ENCODE measurements around the gene GIMAP8.
"Not testable (repeated sequence)": the region's sequence is repeated elsewhere in the genome, so short reads cannot be mapped to it uniquely, and the experiment has no call there.

Gene GIMAP8

DNA sequence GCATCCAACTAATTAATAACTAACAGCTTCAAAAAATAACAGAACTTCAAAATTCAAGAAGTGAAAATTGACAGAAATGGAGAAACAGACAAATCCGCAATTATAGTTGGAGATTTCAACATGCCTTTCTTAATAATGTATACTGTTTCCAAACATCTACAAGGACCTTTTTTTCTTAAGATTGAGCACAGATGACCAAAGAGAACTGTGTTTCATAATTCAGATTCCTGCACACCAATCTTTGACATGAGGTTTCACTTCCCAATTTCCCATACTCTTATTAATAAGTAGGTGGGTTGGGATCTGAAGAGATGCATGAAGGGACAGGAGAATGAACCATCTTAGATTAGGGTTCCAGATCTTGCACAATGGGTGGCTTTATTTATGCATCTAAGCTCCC is 39.4 kb downstream of the GIMAP8 start:
- Mint-ChIP-seq H3K9me3 (no peaks in the 10 kb centered on the region), H3K4me3 (no peak overlapping the region), H3K4me1 (no peaks in the 10 kb centered on the region), H3K27ac (no peak overlapping the region), H3K36me3 (no peaks in the 10 kb centered on the region)
- DNase-seq (ENCODE audit: low spot score in 2 of 2) (no peak), ATAC-seq (no peak)

DNA sequence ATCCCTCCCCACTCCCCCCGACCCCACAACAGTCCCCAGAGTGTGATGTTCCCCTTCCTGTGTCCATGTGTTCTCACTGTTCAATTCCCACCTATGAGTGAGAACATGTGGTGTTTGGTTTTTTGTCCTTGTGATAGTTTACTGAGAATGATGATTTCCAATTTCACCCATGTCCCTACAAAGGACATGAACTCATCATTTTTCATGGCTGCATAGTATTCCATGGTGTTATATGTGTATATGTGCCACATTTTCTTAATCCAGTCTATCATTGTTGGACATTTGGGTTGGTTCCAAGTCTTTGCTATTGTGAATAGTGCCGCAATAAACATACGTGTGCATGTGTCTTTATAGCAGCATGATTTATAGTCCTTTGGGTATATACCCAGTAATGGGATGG is 43.0 kb downstream of the GIMAP8 start:
- not testable (repeated sequence) for DNase-seq (ENCODE audit: low spot score in 2 of 2); H3K27ac Mint-ChIP-seq; H3K4me1 Mint-ChIP-seq; ATAC-seq; H3K9me3 Mint-ChIP-seq; H3K4me3 Mint-ChIP-seq; H3K36me3 Mint-ChIP-seq

DNA sequence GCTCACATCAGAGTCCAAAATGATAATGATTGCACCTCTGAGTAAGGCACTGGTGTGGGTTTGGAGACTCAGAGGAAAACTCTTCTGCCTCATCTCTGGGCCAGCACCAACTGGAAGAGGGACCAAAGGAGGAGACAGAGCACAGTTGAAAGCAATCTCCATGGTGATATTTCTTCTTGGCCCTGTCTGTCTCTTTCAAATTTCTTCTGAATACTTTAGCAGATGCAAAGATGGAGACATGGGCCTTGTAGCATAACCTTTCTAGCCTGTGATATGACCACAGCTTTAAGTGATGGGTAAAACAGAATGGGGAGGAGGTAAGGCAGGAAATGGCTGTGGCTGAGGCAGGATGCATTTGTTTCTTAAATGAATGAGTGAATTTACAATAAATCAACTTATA is 52.1 kb downstream of the GIMAP8 start:
- Mint-ChIP-seq H3K9me3 (peaks cover 5% of the 10 kb centered on the region), H3K4me3 (peak overlapping the region; percentile 26), H3K4me1 (peaks cover 49% of the 10 kb centered on the region), H3K36me3 (no peaks in the 10 kb centered on the region), H3K27ac (peak overlapping the region; percentile 82)
- peak in 1 of 2 donors; percentile 57 for DNase-seq (ENCODE audit: low spot score in 2 of 2)
- peak; percentile 86 for ATAC-seq

DNA sequence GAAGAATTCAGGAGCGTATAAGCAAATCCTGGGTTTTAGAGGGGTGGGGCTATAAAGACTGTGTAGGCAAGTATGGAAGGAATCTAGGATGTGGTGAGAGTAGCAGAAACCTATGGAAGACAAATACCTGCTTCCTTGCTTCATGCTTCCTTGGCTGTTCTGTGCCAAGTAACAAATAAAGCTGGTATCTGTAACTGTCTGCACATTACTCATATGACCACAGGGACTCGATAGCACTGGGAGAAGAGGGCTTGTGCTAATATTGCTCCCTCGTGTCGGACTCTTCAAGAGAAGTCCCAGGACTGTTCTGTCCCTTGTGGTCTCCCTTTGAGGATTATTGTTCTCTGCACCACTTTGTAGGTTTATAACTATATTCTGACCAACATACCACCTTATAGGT is 52.7 kb downstream of the GIMAP8 start:
- Mint-ChIP-seq H3K36me3 (no peaks in the 10 kb centered on the region), H3K4me3 (peak overlapping the region; percentile 26), H3K4me1 (peaks cover 55% of the 10 kb centered on the region), H3K9me3 (peaks cover 5% of the 10 kb centered on the region), H3K27ac (peak overlapping the region; percentile 82)
- no peak for ATAC-seq
- DNase-seq (ENCODE audit: low spot score in 2 of 2) = no peak

DNA sequence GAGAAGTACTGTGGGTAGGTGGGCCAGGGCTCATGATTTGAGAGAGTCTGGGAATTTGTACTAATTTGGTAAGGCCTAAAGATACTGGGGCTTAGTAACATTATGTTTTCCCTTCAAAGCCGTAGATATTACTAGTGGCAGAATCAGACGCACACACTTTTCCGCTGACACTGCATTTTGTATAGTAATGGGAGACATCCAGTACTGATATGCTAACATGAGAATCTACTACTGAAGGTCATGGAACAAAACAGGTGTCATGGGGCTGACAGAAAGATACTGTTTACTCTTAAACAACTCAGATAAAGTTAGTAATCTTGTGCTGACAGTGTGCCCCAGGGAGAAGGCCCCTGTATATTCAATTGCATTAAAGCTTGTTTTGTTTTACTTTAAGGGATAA is 53.2 kb downstream of the GIMAP8 start:
- peak overlapping the region; percentile 26 for H3K4me3 Mint-ChIP-seq
- peaks cover 5% of the 10 kb centered on the region for H3K9me3 Mint-ChIP-seq
- ATAC-seq (peak; percentile 58), DNase-seq (ENCODE audit: low spot score in 2 of 2) (no peak)
- peak overlapping the region; percentile 82 for H3K27ac Mint-ChIP-seq
- peaks cover 59% of the 10 kb centered on the region for H3K4me1 Mint-ChIP-seq
- no peaks in the 10 kb centered on the region for H3K36me3 Mint-ChIP-seq

DNA sequence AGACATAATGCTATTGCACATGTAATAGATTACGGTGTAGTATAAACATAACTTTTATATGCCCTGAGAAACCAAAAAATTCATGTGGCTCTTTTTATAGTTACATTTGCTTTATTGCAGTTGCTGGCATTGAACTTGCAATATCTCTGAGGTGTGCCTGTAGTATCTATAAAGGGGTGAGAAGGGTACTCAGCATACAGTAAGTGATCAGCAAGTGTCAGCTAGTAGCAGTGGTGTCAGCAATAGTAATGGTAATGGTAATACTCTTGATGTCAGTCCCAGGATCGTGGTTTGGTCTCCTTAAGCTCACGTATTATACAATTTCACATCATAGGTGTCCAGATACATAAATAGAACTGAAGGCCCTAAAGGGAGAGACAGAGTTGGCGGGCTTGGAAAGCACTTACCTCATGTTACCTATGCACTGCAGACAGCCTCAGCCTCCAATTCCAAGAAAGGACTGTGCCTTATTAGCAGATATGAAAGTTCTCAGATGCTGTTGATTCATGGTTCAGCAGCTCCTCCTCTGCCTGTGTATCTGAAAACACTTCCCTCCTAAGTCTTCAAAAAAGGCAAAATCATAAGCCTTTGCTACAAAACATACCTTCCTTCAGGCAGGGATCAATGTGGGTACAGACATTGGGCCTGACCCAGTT is 57.6 kb downstream of the GIMAP8 start:
- ATAC-seq (peak; percentile 59), DNase-seq (ENCODE audit: low spot score in 2 of 2) (no peak)
- peaks cover 3% of the 10 kb centered on the region for H3K9me3 Mint-ChIP-seq
- H3K36me3 Mint-ChIP-seq = no peaks in the 10 kb centered on the region
- peak overlapping the region; percentile 79 for H3K27ac Mint-ChIP-seq
- H3K4me3 Mint-ChIP-seq = peak overlapping the region; percentile 32
- H3K4me1 Mint-ChIP-seq = peaks cover 80% of the 10 kb centered on the region

DNA sequence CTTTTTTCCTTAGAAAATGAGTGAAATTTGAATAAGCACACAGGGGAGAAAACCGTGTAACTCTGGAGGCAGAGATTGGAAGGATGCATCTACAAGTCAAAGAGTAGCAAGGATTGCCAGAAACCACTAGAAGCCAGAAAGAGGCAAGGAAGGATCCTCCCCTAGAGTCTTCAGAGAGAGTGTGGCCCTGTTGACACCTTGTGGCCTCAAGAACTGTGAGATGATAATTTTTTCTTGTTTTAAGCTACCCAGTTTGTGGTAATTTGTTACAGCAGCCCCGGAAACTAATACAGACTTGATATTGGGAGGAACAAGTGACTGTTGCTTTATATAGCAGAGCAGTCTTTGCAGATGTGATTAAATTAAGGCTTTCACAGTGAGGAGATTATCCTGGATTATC is 60.6 kb downstream of the GIMAP8 start:
- H3K4me1 Mint-ChIP-seq = peaks cover 74% of the 10 kb centered on the region
- no peak for DNase-seq (ENCODE audit: low spot score in 2 of 2)
- H3K9me3 Mint-ChIP-seq = peaks cover 3% of the 10 kb centered on the region
- no peaks in the 10 kb centered on the region for H3K36me3 Mint-ChIP-seq
- peak overlapping the region; percentile 75 for H3K27ac Mint-ChIP-seq
- no peak for ATAC-seq
- peak overlapping the region; percentile 25 for H3K4me3 Mint-ChIP-seq

DNA sequence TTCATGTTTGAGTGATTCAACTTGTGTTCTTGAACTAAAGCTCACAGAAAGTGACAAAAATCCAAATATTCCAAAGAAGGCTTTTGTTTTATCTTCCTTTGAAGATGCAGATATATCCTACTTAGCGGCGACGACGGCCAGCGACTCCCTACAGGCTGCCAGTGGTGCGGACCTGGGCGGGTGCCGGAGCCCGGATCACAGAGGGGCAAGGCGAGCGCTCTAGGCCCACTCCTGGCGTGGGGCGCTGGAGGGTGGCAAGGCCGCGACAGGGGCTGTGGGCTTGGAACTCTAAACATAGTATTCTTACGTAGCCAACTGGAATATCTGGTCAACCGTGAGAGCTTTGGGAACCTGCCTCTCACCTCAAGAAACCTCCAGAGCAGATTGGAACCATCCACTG is 63.3 kb downstream of the GIMAP8 start:
- ATAC-seq (no peak), DNase-seq (ENCODE audit: low spot score in 2 of 2) (no peak)
- H3K4me1 Mint-ChIP-seq = peaks cover 60% of the 10 kb centered on the region
- peak overlapping the region; percentile 97 for H3K27ac Mint-ChIP-seq
- peak overlapping the region; percentile 87 for H3K4me3 Mint-ChIP-seq
- peaks cover 5% of the 10 kb centered on the region for H3K36me3 Mint-ChIP-seq
- H3K9me3 Mint-ChIP-seq = peaks cover 3% of the 10 kb centered on the region

DNA sequence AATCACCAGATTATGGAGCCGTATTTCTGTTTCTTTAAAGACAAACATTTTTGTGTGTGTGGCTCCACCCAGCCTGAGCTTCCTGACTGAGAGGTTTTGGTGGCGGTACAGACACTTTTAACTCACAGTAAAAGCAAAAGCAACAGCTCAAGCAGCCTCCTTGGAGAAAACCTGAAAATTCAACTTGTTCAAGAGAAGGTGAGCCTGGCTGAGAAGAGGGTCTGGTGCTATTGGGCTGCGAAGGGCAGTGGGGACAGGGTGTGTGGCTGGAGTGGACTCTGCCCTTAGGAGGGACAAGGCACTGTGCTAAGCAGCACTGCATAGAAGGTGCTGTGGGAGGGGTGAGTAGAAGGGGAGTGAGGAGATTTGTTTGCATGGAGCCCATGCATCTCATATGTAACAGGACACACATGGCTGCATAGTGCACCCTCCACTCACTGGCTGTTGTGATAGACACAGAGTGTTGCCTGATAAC is 64.4 kb downstream of the GIMAP8 start, which contains the start of gene GIMAP7:
GIMAP7 (plus strand) TSS at position 125 of the 475 bp plus-strand sequence. CDS start 5,103 bp downstream, outside the sequence.
- Mint-ChIP-seq H3K9me3 (peaks cover 3% of the 10 kb centered on the region), H3K4me1 (peaks cover 60% of the 10 kb centered on the region), H3K27ac (peak within 1 kb of the TSS; percentile 97), H3K4me3 (peak within 1 kb of the TSS; percentile 87), H3K36me3 (peaks cover 8% of the 10 kb centered on the region)
- DNase-seq (ENCODE audit: low spot score in 2 of 2) (peak; percentile 26 to 79), ATAC-seq (peak; percentile 85)

DNA sequence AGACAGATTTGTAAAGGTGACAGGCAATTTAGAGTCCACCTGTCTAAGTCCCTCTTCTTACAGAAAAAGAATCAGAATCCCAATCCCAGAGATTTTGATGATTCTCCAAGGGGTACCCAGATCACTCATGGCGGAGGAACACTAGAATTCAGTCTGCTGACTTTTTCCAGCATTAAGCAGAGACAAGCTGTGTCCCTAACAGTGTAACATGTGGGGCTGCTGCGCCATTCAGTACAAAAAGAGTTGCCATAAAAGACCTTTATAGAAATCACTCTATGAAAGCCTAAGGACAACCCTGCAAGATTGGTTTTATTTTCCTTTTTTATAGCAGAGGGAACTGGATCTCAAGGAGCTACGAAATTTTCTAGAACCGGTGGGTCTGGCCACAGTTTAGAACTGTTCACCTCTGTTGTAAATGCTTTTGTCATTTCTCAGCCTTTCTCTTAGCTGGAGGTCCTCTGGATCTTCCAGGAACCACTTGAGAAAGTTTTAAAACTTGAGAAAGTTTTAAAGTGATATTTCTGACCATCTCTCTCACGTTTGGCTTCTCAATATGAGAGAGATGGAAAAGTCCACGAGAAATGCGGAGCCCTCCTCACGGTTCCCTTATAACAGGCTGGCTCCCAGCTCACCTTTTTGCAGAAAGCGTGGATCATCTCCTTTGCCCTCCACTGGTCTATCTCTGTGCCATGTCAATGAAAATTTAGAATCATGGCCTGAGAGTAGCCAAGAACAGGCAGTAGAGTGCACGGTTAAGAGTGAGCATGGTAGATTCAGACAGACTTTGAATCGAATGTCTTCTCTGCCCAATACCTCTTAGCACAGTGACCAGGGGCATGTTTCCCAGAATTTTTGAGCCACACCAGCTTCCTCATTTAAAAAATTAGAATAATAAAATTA is 65.1 kb downstream of the GIMAP8 start:
- Mint-ChIP-seq H3K36me3 (peaks cover 15% of the 10 kb centered on the region), H3K4me3 (peak overlapping the region; percentile 87), H3K9me3 (peaks cover 3% of the 10 kb centered on the region), H3K27ac (peak overlapping the region; percentile 97), H3K4me1 (peaks cover 60% of the 10 kb centered on the region)
- DNase-seq (ENCODE audit: low spot score in 2 of 2) = peak in 1 of 2 donors; percentile 62
- ATAC-seq = peak; percentile 49

DNA sequence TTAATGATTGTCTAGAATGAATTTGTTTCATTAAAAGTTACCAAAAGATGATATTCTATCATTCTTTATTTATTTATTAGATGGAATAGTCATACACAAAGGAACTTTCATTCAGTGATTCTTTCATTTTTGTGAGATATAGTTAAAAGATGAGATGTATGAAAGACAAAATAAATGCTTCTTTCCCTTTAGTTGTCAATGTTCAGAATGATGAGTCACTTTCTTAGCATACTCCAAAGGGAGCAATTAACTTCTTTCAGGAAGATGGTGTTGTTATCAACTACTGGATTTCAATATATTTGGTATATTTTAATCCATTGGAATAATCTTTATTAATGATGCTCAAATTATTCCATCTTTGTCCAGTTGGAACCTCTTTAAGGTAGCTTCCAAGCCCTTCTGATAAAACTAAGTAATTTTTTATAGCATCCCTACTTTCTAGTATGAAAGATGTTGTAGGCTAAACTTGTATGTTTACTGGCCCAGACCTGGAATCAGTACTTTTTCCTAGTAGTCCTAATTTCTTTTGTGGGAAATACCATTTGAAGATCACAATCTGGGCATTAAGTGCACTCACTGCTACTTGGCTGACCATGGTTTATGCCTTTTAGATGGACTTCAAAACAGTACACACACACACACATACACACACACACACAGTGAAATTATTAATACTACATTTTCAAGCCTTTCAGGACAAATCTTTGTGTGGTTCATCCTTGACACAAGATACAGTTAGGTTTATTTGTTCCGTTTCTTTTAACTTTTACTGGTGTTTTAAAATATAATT is 66.7 kb downstream of the GIMAP8 start:
- no peaks in the 10 kb centered on the region for H3K9me3 Mint-ChIP-seq
- H3K36me3 Mint-ChIP-seq = peaks cover 32% of the 10 kb centered on the region
- peak overlapping the region; percentile 97 for H3K27ac Mint-ChIP-seq
- H3K4me3 Mint-ChIP-seq = peak overlapping the region; percentile 87
- DNase-seq (ENCODE audit: low spot score in 2 of 2) (no peak), ATAC-seq (no peak)
- H3K4me1 Mint-ChIP-seq = peaks cover 57% of the 10 kb centered on the region

DNA sequence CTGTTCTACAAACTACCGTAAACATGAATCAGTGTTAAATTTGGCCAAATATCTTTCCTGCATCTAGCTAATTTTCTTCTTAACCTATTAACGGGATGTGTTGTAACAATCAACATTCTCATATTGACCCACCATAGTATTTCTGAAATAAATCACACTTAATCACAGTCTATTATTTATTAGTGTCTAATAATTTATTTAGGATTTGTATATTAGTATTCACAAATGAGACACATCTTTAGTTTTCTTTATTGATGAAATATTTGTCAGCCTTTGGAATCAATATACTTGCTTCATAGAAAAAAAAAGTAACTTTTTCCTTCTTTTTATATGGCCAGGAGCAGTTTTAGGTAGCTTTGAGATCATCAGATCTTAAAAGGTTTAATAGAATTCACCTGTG is 68.9 kb downstream of the GIMAP8 start:
- Mint-ChIP-seq H3K4me1 (peaks cover 40% of the 10 kb centered on the region), H3K36me3 (peaks cover 41% of the 10 kb centered on the region), H3K4me3 (peak overlapping the region; percentile 87)

DNA sequence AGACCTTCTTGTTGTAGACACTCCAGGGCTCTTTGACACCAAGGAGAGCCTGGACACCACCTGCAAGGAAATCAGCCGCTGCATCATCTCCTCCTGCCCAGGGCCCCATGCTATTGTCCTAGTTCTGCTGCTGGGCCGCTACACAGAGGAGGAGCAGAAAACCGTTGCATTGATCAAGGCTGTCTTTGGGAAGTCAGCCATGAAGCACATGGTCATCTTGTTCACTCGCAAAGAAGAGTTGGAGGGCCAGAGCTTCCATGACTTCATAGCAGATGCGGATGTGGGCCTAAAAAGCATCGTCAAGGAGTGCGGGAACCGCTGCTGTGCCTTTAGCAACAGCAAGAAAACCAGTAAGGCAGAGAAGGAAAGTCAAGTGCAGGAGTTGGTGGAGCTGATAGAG is 69.7 kb downstream of the GIMAP8 start:
- no peaks in the 10 kb centered on the region for H3K9me3 Mint-ChIP-seq
- peak overlapping the region; percentile 87 for H3K4me3 Mint-ChIP-seq
- peaks cover 41% of the 10 kb centered on the region for H3K36me3 Mint-ChIP-seq
- peaks cover 39% of the 10 kb centered on the region for H3K4me1 Mint-ChIP-seq
- H3K27ac Mint-ChIP-seq = peak overlapping the region; percentile 97
- ATAC-seq (peak; percentile 61), DNase-seq (ENCODE audit: low spot score in 2 of 2) (peak in 1 of 2 donors; percentile 71)

More for the DNA sequence above, 68.9 kb downstream of the GIMAP8 start:
- ATAC-seq = no peak
- H3K27ac Mint-ChIP-seq = peak overlapping the region; percentile 97
- DNase-seq (ENCODE audit: low spot score in 2 of 2) = no peak
- no peaks in the 10 kb centered on the region for H3K9me3 Mint-ChIP-seq

DNA sequence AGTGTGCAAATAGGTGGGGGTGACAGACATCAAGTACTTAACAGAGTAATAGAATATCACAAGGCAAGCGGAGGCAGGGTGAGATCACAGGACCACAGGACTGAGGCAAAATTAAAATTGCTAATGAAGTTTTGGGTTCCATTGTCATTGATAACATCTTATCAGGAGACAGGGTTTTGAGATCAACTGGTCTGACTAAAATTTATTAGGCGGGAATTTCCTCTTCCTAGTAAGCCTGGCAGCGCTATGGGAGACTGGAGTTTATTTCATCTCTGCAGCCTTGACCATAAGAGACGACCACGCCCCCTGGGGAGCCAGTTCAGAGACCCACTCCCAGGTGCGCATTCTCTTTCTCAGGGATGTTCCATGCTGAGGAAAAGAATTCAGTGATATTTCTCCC is 72.5 kb downstream of the GIMAP8 start:
- peaks cover 38% of the 10 kb centered on the region for H3K36me3 Mint-ChIP-seq
- not testable (repeated sequence) for ATAC-seq; DNase-seq (ENCODE audit: low spot score in 2 of 2); H3K9me3 Mint-ChIP-seq
- H3K4me3 Mint-ChIP-seq = peak overlapping the region; percentile 87
- H3K27ac Mint-ChIP-seq = peak overlapping the region; percentile 56
- H3K4me1 Mint-ChIP-seq = peaks cover 45% of the 10 kb centered on the region

DNA sequence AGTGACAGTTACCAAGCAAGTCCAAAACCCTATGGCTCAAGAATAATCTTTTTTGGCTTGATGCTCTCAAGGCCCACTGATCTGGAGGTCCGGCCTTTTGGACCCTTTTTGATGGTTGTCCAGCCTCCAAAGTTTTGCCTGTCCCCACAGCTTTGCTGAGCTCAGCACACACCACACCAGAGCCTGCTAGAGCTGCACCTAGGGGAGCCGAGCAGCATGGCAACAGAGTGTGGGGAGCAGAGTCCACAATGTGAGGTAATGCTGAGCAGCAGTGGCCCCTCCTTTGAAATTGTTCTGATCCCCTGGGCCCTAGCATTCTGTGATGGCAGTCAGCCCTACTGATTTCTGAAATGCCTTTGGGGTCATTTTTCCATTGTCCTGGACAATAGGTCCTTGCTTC is 73.6 kb downstream of the GIMAP8 start:
- Mint-ChIP-seq H3K36me3 (peaks cover 35% of the 10 kb centered on the region), H3K4me1 (peaks cover 36% of the 10 kb centered on the region), H3K9me3 (peaks cover 13% of the 10 kb centered on the region), H3K27ac (no peak overlapping the region), H3K4me3 (no peak overlapping the region)
- DNase-seq (ENCODE audit: low spot score in 2 of 2) = no peak
- ATAC-seq = peak; percentile 74
